GM12875 (cell line): ENCODE data around the gene CHST6.
"Not testable (repeated sequence)": the region's sequence is repeated elsewhere in the genome, so short reads cannot be mapped to it uniquely, and the experiment has no call there.

Experiments
- H3K4me3 ChIP-seq: one replicate; pipeline ENCODE4 v1.5.1; 2011; ENCODE audit warnings: low read depth, low read length, control low read depth
- CTCF ChIP-seq: IDR thresholded peaks from 2 replicates; pipeline ENCODE4 v1.5.1; 2011; ENCODE audit warnings: low read depth, mild to moderate bottlenecking, control low read depth, inconsistent platforms, low read length, moderate library complexity, borderline replicate concordance; ENCODE audit not compliant: insufficient read depth

CHST6 gene

GRCh38 chr16:75429621-75430403 is 65.4 kb downstream of the CHST6 start:
- no peak overlapping the region for H3K4me3 ChIP-seq
- no peak for TF ChIP-seq CTCF

- not testable (repeated sequence) for H3K4me3 ChIP-seq
Measured at GRCh38 chr16:75426524-75426923, 68.7 kb downstream of the CHST6 start.

GRCh38 chr16:75424105-75424762 is 71.0 kb downstream of the CHST6 start:
- not testable (repeated sequence) for H3K4me3 ChIP-seq

GRCh38 chr16:75423723-75424104 is 71.5 kb downstream of the CHST6 start:
- H3K4me3 ChIP-seq = no peak overlapping the region
- no peak for TF ChIP-seq CTCF
